GM23338 (cell line): ENCODE results near the gene TTC22.

Experiments
- CREB1 ChIP-seq: fragments of 250-450 bp; sonication (Bioruptor Pico); IDR thresholded peaks from 2 replicates; pipeline ENCODE4 v1.5.0; 2020; ENCODE audit warnings: low read depth, mild to moderate bottlenecking, moderate library complexity
- EZH2 ChIP-seq: fragments of 200-600 bp; sonication (generic); IDR thresholded peaks from one replicate; pipeline ENCODE4 v1.8.0; 2017; ENCODE audit warnings: antibody characterized with exemption, mild to moderate bottlenecking, low read depth; ENCODE audit not compliant: unreplicated experiment
- EZH2phosphoT487 ChIP-seq: fragments of 200-600 bp; sonication (generic); IDR thresholded peaks from one replicate; pipeline ENCODE4 v1.8.1; 2018; ENCODE audit warnings: antibody characterized with exemption; ENCODE audit not compliant: unreplicated experiment
- JUNB ChIP-seq: IDR thresholded peaks from one replicate; pipeline ENCODE4 v1.6.1; 2016; ENCODE audit warnings: antibody characterized with exemption; ENCODE audit not compliant: unreplicated experiment
- POLR2AphosphoS5 ChIP-seq: IDR thresholded peaks from 2 replicates; pipeline ENCODE4 v1.6.1; 2016; ENCODE audit warnings: antibody characterized with exemption, low read depth
- STAT1 ChIP-seq: IDR thresholded peaks from one replicate; pipeline ENCODE4 v1.6.1; 2016; ENCODE audit warnings: antibody characterized with exemption; ENCODE audit not compliant: unreplicated experiment
- ZNF331 ChIP-seq: fragments of 250-450 bp; sonication (Bioruptor Pico); IDR thresholded peaks from 2 replicates; pipeline ENCODE4 v1.5.0; 2020; ENCODE audit warnings: low read depth, mild to moderate bottlenecking, moderate library complexity
- TF ChIP-seq, protein P1 (sequence below), 2 experiments: fragments of 200-600 bp in 1 of 2; sonication (generic) in 1 of 2; conservative IDR thresholded peaks; 2 replicates each; pipeline versions ENCODE4 v1.5.1 to v1.6.1; 2016 to 2017; ENCODE audit warnings: antibody characterized with exemption in 2 of 2, low read depth in 2 of 2, mild to moderate bottlenecking in 2 of 2, moderate library complexity in 1 of 2
- TF ChIP-seq, protein P2 (sequence below): IDR thresholded peaks from one replicate; pipeline ENCODE4 v1.6.1; 2018; ENCODE audit warnings: antibody characterized with exemption; ENCODE audit not compliant: unreplicated experiment
- TF ChIP-seq, protein P3 (sequence below): IDR thresholded peaks from 2 replicates; pipeline ENCODE4 v1.6.1; 2016; ENCODE audit warnings: antibody characterized with exemption

DNA sequence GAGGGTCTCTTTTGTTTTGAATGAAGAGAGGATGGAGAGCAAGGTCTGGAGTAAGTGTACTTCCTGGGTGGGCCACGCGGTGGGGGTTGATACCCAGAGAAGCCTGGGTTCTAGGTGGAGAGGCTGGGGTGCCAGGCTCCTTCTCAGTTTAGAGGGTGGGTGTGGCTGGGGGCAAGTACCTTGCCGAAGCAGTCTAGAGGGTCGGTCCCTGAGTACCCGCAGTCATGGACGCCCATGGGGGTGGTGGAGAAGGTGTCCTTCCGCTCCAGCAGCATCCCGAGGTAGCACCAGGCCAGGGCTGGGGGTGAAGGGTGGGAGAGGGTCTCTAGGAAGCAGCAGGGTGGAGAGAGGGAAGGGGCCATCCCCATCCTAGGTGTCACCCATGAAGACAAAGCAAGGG, 14.3 kb downstream of the TTC22 start:
- TF ChIP-seq, protein P1, sequence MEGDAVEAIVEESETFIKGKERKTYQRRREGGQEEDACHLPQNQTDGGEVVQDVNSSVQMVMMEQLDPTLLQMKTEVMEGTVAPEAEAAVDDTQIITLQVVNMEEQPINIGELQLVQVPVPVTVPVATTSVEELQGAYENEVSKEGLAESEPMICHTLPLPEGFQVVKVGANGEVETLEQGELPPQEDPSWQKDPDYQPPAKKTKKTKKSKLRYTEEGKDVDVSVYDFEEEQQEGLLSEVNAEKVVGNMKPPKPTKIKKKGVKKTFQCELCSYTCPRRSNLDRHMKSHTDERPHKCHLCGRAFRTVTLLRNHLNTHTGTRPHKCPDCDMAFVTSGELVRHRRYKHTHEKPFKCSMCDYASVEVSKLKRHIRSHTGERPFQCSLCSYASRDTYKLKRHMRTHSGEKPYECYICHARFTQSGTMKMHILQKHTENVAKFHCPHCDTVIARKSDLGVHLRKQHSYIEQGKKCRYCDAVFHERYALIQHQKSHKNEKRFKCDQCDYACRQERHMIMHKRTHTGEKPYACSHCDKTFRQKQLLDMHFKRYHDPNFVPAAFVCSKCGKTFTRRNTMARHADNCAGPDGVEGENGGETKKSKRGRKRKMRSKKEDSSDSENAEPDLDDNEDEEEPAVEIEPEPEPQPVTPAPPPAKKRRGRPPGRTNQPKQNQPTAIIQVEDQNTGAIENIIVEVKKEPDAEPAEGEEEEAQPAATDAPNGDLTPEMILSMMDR (conservative IDR thresholded peaks at IDR 0.05; ENCODE audit: low read depth in 2 of 2) = no peak
- no peak for TF ChIP-seq POLR2AphosphoS5
- TF ChIP-seq EZH2 = no peak
- no peak for TF ChIP-seq EZH2phosphoT487
- no peak for TF ChIP-seq CREB1 (CRISPR knock-in tag)
- TF ChIP-seq, protein P2, sequence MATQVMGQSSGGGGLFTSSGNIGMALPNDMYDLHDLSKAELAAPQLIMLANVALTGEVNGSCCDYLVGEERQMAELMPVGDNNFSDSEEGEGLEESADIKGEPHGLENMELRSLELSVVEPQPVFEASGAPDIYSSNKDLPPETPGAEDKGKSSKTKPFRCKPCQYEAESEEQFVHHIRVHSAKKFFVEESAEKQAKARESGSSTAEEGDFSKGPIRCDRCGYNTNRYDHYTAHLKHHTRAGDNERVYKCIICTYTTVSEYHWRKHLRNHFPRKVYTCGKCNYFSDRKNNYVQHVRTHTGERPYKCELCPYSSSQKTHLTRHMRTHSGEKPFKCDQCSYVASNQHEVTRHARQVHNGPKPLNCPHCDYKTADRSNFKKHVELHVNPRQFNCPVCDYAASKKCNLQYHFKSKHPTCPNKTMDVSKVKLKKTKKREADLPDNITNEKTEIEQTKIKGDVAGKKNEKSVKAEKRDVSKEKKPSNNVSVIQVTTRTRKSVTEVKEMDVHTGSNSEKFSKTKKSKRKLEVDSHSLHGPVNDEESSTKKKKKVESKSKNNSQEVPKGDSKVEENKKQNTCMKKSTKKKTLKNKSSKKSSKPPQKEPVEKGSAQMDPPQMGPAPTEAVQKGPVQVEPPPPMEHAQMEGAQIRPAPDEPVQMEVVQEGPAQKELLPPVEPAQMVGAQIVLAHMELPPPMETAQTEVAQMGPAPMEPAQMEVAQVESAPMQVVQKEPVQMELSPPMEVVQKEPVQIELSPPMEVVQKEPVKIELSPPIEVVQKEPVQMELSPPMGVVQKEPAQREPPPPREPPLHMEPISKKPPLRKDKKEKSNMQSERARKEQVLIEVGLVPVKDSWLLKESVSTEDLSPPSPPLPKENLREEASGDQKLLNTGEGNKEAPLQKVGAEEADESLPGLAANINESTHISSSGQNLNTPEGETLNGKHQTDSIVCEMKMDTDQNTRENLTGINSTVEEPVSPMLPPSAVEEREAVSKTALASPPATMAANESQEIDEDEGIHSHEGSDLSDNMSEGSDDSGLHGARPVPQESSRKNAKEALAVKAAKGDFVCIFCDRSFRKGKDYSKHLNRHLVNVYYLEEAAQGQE = no peak
- no peak for TF ChIP-seq ZNF331 (CRISPR knock-in tag)
- TF ChIP-seq JUNB = no peak
- no peak for TF ChIP-seq STAT1
- TF ChIP-seq, protein P3, sequence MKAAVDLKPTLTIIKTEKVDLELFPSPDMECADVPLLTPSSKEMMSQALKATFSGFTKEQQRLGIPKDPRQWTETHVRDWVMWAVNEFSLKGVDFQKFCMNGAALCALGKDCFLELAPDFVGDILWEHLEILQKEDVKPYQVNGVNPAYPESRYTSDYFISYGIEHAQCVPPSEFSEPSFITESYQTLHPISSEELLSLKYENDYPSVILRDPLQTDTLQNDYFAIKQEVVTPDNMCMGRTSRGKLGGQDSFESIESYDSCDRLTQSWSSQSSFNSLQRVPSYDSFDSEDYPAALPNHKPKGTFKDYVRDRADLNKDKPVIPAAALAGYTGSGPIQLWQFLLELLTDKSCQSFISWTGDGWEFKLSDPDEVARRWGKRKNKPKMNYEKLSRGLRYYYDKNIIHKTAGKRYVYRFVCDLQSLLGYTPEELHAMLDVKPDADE = no peak
